Naive B cell (primary cell): Measurements from ENCODE around the gene NOP9. TPM values are rescaled to one million over a fixed set of nuclear protein-coding genes. Genes with fewer than 3 reads are reported as not detected.
"Not testable (repeated sequence)": the region's sequence is repeated elsewhere in the genome, so short reads cannot be mapped to it uniquely, and the experiment has no call there.

ENCODE experiments used
- ATAC-seq, 2 donors: fragments of 150-1000 bp; cut with Tn5 transposase; 2 replicates each; pipeline ENCODE4 v1.10.0; 2021; ENCODE audit warnings: low read depth in 2 of 2, mild to moderate bottlenecking in 2 of 2, moderate library complexity in 2 of 2
- DNase-seq: peaks from one replicate; pipeline ENCODE4 v3.0.0; 2022
- H3K27ac Mint-ChIP-seq, 6 donors: one replicate each; pipeline ENCODE4 v1.8.0; 2020 to 2022; ENCODE audit warnings: mild to moderate bottlenecking in 6 of 6, mixed read lengths in 6 of 6, moderate library complexity in 5 of 6, inconsistent platforms in 2 of 6
- H3K27me3 Mint-ChIP-seq, 3 donors: one replicate each; pipeline ENCODE4 v1.8.0; 2021 to 2022; ENCODE audit warnings: mixed read lengths in 3 of 3, mild to moderate bottlenecking in 1 of 3
- H3K36me3 Mint-ChIP-seq, 2 donors: one replicate each; pipeline ENCODE4 v1.8.0; 2020 to 2022; ENCODE audit warnings: mixed read lengths in 2 of 2, inconsistent platforms in 1 of 2, mild to moderate bottlenecking in 1 of 2
- H3K4me1 Mint-ChIP-seq, 3 donors: one replicate each; pipeline ENCODE4 v1.8.0; 2020 to 2022; ENCODE audit warnings: mixed read lengths in 3 of 3, inconsistent platforms in 1 of 3, mild to moderate bottlenecking in 1 of 3, moderate library complexity in 1 of 3
- H3K4me3 Mint-ChIP-seq, 8 donors: one replicate each; pipeline ENCODE4 v1.8.0; 2020 to 2022; ENCODE audit warnings: mild to moderate bottlenecking in 8 of 8, mixed read lengths in 8 of 8, moderate library complexity in 8 of 8, inconsistent platforms in 2 of 8
- H3K9me3 Mint-ChIP-seq, 7 donors: one replicate each; pipeline ENCODE4 v1.8.0; 2020 to 2022; ENCODE audit warnings: mixed read lengths in 7 of 7, mild to moderate bottlenecking in 5 of 7, inconsistent platforms in 2 of 7, moderate library complexity in 1 of 7
- polyA plus RNA-seq, 6 donors: library from polyadenylated mRNA; unstranded; fragments of 300-500 nt; fragmentation: Illumina TruSeq; gene quantifications; one replicate each; pipeline ENCODE4 v1.2.3, GENCODE V29; 2021; ENCODE audit warnings: low read depth in 6 of 6

NOP9 gene
- polyA plus RNA-seq, 6 donors from 2014 or later, result 0.83 to 2.4 (median 1.3) TPM

DNA sequence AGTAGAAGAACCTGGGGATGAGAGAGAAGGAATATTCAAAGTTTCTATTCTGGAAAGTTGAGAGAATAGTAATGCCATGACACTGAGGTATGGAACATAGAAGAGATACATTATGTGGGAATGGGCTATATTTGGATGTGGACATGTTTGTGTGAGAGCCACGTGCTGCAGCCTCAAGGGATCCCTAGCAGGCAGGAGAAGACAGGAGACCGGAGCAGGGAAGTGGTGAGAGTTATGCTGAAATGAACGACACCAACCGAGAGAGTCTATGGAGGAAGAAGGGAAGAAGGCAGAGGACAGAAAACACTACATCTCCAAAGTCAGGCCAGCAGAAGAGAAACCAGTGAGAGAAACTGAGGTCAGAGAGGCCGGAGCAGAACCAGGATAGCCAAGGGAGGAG lies 50.1 kb downstream of the NOP9 start:
- H3K36me3 Mint-ChIP-seq, result no peaks in the 10 kb centered on the region
- no peak overlapping the region for H3K4me3 Mint-ChIP-seq
- peaks cover 0 to 5% (median 0%) of the 10 kb centered on the region in 3 donors for H3K4me1 Mint-ChIP-seq
- DNase-seq (no peak), ATAC-seq (no peak)
- no peak overlapping the region for H3K27ac Mint-ChIP-seq
- H3K9me3 Mint-ChIP-seq, result no peaks in the 10 kb centered on the region
- peaks cover 35 to 67% (median 64%) of the 10 kb centered on the region in 3 donors for H3K27me3 Mint-ChIP-seq

DNA sequence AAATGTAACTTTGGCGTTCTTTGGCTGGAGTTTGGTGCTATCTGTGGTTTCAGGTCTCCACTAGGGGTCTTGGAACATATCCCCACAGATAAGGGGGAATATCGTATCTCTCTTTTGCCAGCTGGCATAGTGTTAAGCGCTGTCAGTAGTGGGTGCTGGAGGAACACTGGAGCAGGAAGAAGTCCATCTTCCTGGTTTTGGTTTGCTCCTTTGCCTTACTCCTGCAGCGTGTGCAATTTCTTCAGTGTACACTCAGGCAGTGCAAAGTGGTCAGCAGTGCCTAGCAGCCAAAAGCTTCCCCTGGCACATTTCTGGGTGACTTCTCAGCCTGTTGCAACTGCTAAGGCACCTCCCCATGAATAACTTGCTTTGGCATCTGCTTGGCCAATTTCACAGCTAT lies 51.9 kb downstream of the NOP9 start:
- H3K4me1 Mint-ChIP-seq, result peaks cover 0 to 5% (median 0%) of the 10 kb centered on the region in 3 donors
- peak overlapping the region in 1 of 6 donors; percentile 20 for H3K27ac Mint-ChIP-seq
- peaks cover 30 to 55% (median 51%) of the 10 kb centered on the region in 3 donors for H3K27me3 Mint-ChIP-seq
- no peak overlapping the region for H3K4me3 Mint-ChIP-seq
- no peaks in the 10 kb centered on the region for H3K9me3 Mint-ChIP-seq
- ATAC-seq (no peak), DNase-seq (no peak)
- H3K36me3 Mint-ChIP-seq, result no peaks in the 10 kb centered on the region

DNA sequence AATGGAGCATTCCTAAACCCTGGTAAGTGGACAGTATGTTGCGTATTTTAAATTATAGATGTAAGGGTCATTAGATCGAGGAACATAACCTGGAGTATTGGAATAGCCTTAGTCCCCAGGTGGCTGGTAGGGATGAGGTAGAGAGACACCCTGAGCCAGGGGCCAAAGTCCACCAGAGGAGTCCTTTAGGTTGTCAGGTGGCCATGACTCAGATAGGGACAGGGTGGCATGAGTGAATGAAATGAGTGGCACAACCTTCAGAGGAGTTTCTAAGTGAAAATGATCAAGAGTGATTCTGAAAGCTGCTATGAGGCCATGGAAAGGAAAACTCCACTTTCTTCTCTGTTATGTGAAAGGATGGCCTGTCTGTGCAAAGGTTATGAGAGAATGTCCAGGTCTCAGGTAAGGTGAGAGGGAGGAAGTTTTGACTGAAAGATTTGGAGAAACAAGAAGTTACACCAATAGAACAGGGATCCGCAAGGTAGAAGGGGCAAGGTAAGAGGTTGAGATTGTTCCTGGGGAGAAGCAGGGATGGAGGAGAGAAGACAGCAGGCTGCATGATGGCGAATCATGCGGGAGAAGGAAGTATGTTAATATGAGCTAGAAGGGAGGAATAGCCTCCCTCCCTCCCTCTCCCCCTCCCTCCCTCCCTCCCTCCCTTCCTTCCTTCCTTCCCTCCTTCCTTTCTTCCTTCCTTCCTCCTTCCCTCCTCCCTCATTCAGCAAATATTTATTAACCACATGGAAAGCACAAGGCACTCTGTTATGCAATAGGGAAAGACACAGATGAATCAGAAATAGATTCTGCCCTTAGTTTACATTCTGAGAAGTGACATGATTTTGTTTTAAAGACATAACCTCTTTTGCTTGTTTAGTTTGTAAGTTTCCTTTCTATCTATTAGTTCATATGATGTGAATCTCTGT lies 54.2 kb downstream of the NOP9 start:
- Mint-ChIP-seq H3K27me3 (peaks cover 33 to 56% (median 55%) of the 10 kb centered on the region in 3 donors), H3K9me3 (no peaks in the 10 kb centered on the region), H3K4me3 (no peak overlapping the region), H3K27ac (peak overlapping the region in 1 of 6 donors; percentile 56), H3K36me3 (no peaks in the 10 kb centered on the region), H3K4me1 (peaks cover 0 to 5% (median 0%) of the 10 kb centered on the region in 3 donors)
- DNase-seq (no peak), ATAC-seq (no peak)

DNA sequence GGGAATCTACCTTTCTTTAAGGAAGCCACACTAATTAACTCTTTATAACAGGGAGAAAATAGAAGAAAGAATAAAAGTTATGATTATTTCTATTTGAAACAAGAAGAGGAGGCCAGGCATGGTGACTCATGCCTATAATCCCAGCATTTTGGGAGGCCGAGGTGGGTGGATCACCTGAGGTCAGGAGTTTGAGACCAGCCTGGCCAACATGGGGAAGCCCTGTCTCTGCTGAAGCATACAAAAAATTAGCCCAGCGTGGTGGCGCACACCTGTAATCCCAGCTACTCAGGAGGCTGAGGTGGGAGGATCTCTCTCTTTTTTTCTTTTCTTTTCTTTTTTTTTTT lies 54.8 kb downstream of the NOP9 start:
- H3K27ac Mint-ChIP-seq, DNase-seq, H3K9me3 Mint-ChIP-seq, ATAC-seq, H3K36me3 Mint-ChIP-seq, H3K4me1 Mint-ChIP-seq, H3K4me3 Mint-ChIP-seq: not testable (repeated sequence)
- peaks cover 31 to 52% (median 50%) of the 10 kb centered on the region in 3 donors for H3K27me3 Mint-ChIP-seq

DNA sequence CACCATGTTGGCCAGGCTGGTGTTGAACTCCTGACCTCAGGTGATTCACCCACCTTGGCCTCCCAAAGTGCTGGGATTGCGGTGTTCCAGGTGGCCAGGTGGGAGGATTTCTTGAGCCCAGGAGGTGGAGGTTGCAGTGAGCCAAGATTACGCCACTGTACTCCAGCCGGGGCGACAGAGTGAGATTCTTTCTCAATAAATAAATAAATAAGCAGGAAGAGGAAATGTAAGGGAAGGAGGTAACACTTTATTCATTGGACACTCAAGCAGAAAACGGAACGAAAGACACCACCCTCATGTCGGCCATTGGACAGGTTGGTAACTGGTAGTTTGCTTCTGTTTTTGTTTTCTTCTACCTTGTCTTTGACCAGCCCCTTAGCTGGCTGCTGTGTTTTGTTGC lies 55.4 kb downstream of the NOP9 start:
- no peaks in the 10 kb centered on the region for H3K36me3 Mint-ChIP-seq
- ATAC-seq, result no peak
- peaks cover 0 to 5% (median 0%) of the 10 kb centered on the region in 3 donors for H3K4me1 Mint-ChIP-seq
- DNase-seq, result no peak
- no peaks in the 10 kb centered on the region for H3K9me3 Mint-ChIP-seq
- peaks cover 25 to 47% (median 45%) of the 10 kb centered on the region in 3 donors for H3K27me3 Mint-ChIP-seq
- H3K27ac Mint-ChIP-seq, result no peak overlapping the region
- H3K4me3 Mint-ChIP-seq, result no peak overlapping the region

DNA sequence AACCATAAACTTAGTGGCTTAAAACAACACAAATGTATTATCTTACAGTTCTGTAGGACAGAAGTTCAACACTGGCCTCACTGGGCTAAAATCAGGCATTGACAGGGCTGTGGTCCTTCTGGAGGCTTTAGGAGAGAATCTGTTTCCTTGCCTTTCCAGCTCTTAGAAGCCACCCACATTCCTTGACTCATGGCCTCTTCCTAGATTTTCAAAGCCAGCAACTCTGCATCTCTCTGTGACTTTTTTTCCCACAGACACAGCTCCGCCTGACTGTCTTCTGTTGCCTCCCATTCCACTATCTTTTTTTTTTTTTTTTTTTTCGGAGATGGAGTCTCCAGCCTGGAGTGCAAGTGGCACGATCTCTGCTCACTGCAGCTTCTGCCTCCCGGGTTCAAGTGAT lies 56.6 kb downstream of the NOP9 start:
- peaks cover 0 to 5% (median 0%) of the 10 kb centered on the region in 3 donors for H3K4me1 Mint-ChIP-seq
- H3K27me3 Mint-ChIP-seq, result peaks cover 22 to 50% (median 33%) of the 10 kb centered on the region in 3 donors
- H3K4me3 Mint-ChIP-seq, result no peak overlapping the region
- H3K27ac Mint-ChIP-seq, result no peak overlapping the region
- no peaks in the 10 kb centered on the region for H3K9me3 Mint-ChIP-seq
- DNase-seq (no peak), ATAC-seq (no peak)
- no peaks in the 10 kb centered on the region for H3K36me3 Mint-ChIP-seq

Other genes starting within 250 kb of the NOP9 start
- under 1 TPM in 2 of 6 donors, not detected in 4; 0.10 to 0.11 TPM for gene CARMIL3, start 247.8 kb upstream of the NOP9 start, polyA plus RNA-seq
- 1 to 10 TPM in 1 of 6 donors, not detected in 5; 1.1 TPM for gene CPNE6, start 228.3 kb upstream of the NOP9 start, polyA plus RNA-seq
- 10 to 100 TPM; 26.5 to 48.0 (median 36.8) TPM for gene PCK2, start 205.5 kb upstream of the NOP9 start, polyA plus RNA-seq
- 100 to 1,000 TPM in 1 of 6 donors, 10 to 100 TPM in 5; 65.8 to 106 (median 78.5) TPM for gene DCAF11, start 185.1 kb upstream of the NOP9 start, polyA plus RNA-seq
- gene NRL, start 184.9 kb upstream of the NOP9 start, polyA plus RNA-seq, result 1 to 10 TPM; 2.3 to 8.9 (median 6.4) TPM
- gene FITM1, start 169.2 kb upstream of the NOP9 start, polyA plus RNA-seq, result 1 to 10 TPM in 1 of 6 donors, under 1 TPM in 4, not detected in 1; 0.29 to 1.4 (median 0.53) TPM
- gene PSME1, start 163.7 kb upstream of the NOP9 start, polyA plus RNA-seq, result 100 to 1,000 TPM; 704 to 932 (median 769) TPM
- 10 to 100 TPM in 2 of 6 donors, 1 to 10 TPM in 4; 5.9 to 15.3 (median 9.2) TPM for gene EMC9, start 158.3 kb upstream of the NOP9 start, polyA plus RNA-seq
- gene PSME2, start 153.2 kb upstream of the NOP9 start, polyA plus RNA-seq, result 100 to 1,000 TPM; 257 to 514 (median 294) TPM
- 10 to 100 TPM; 21.0 to 47.2 (median 32.1) TPM for gene RNF31, start 152.4 kb upstream of the NOP9 start, polyA plus RNA-seq
- gene IRF9, start 138.6 kb upstream of the NOP9 start, polyA plus RNA-seq, result 100 to 1,000 TPM in 3 of 6 donors, 10 to 100 TPM in 3; 86.7 to 140 (median 97.2) TPM
- gene REC8, start 127.8 kb upstream of the NOP9 start, polyA plus RNA-seq, result 1 to 10 TPM; 3.6 to 9.6 (median 6.9) TPM
- 10 to 100 TPM in 5 of 6 donors, 1 to 10 TPM in 1; 5.4 to 19.0 (median 12.6) TPM for gene IPO4, start 111.0 kb upstream of the NOP9 start, polyA plus RNA-seq
- 10 to 100 TPM; 34.5 to 43.9 (median 37.0) TPM for gene TM9SF1, start 104.4 kb upstream of the NOP9 start, polyA plus RNA-seq
- gene TSSK4, start 94.2 kb upstream of the NOP9 start, polyA plus RNA-seq, result 1 to 10 TPM in 3 of 6 donors, under 1 TPM in 2, not detected in 1; 0.36 to 1.7 (median 1.4) TPM
- gene CHMP4A, start 86.4 kb upstream of the NOP9 start, polyA plus RNA-seq, result 100 to 1,000 TPM; 139 to 167 (median 157) TPM
- gene MDP1, start 83.8 kb upstream of the NOP9 start, polyA plus RNA-seq, result 10 to 100 TPM; 32.7 to 48.2 (median 37.3) TPM
- gene NEDD8, start 67.5 kb upstream of the NOP9 start, polyA plus RNA-seq, result 100 to 1,000 TPM; 306 to 385 (median 326) TPM
- 100 to 1,000 TPM in 3 of 6 donors, 10 to 100 TPM in 3; 90.3 to 120 (median 99.2) TPM for gene GMPR2, start 66.9 kb upstream of the NOP9 start, polyA plus RNA-seq
- gene TINF2, start 57.2 kb upstream of the NOP9 start, polyA plus RNA-seq, result 100 to 1,000 TPM; 238 to 289 (median 254) TPM
- not detected for gene TGM1, start 36.7 kb upstream of the NOP9 start, polyA plus RNA-seq
- 10 to 100 TPM; 22.2 to 36.2 (median 22.8) TPM for gene RABGGTA, start 28.3 kb upstream of the NOP9 start, polyA plus RNA-seq
- gene DHRS1, start 70 bp upstream of the NOP9 start, polyA plus RNA-seq, result 10 to 100 TPM; 20.4 to 38.5 (median 29.3) TPM
- gene CIDEB, start 8.1 kb downstream of the NOP9 start, polyA plus RNA-seq, result 10 to 100 TPM in 1 of 6 donors, 1 to 10 TPM in 5; 4.9 to 10.4 (median 8.1) TPM
- 1 to 10 TPM in 1 of 6 donors, under 1 TPM in 5; 0.28 to 1.2 (median 0.69) TPM for gene LTB4R2, start 10.3 kb downstream of the NOP9 start, polyA plus RNA-seq
- 1 to 10 TPM; 1.4 to 2.4 (median 2.1) TPM for gene LTB4R, start 11.7 kb downstream of the NOP9 start, polyA plus RNA-seq
- under 1 TPM in 3 of 6 donors, not detected in 3; 0.29 to 0.53 (median 0.32) TPM for gene ADCY4, start 35.2 kb downstream of the NOP9 start, polyA plus RNA-seq
- 10 to 100 TPM in 2 of 6 donors, 1 to 10 TPM in 3, not detected in 1; 7.7 to 12.9 (median 9.3) TPM for gene RIPK3, start 40.1 kb downstream of the NOP9 start, polyA plus RNA-seq
- gene NFATC4, start 68.3 kb downstream of the NOP9 start, polyA plus RNA-seq, result under 1 TPM in 2 of 6 donors, not detected in 4; 0.19 to 0.43 TPM
- under 1 TPM in 2 of 6 donors, not detected in 4; 0.05 to 0.14 TPM for gene NYNRIN, start 99.2 kb downstream of the NOP9 start, polyA plus RNA-seq
- gene CBLN3, start 129.8 kb downstream of the NOP9 start, polyA plus RNA-seq, result 1 to 10 TPM in 5 of 6 donors, under 1 TPM in 1; 0.70 to 2.6 (median 2.1) TPM
- gene KHNYN, start 130.1 kb downstream of the NOP9 start, polyA plus RNA-seq, result 10 to 100 TPM; 22.8 to 39.8 (median 24.0) TPM
- 100 to 1,000 TPM in 2 of 6 donors, 10 to 100 TPM in 4; 79.5 to 106 (median 87.5) TPM for gene SDR39U1, start 142.9 kb downstream of the NOP9 start, polyA plus RNA-seq
- gene CMA1, start 208.4 kb downstream of the NOP9 start, polyA plus RNA-seq, result not detected